H1 (cell line): ENCODE measurements around the gene ADCY2. TPM values are rescaled to one million over a fixed set of nuclear protein-coding genes. Genes with fewer than 3 reads are reported as not detected.

Source experiments
- CHD1 ChIP-seq: IDR thresholded peaks from 2 replicates; pipeline ENCODE4 v1.6.1; 2012; ENCODE audit warnings: low read depth, low read length, improper control_type of control experiment
- CHD7 ChIP-seq: fragments of 300-600 bp; sonication (generic); IDR thresholded peaks from 2 replicates; pipeline ENCODE4 v1.7.1; 2012; ENCODE audit warnings: low read length, moderate library complexity, mild to moderate bottlenecking, inconsistent platforms; ENCODE audit not compliant: insufficient replicate concordance
- GTF2F1 ChIP-seq: IDR thresholded peaks from 2 replicates; pipeline ENCODE4 v1.6.1; 2012; ENCODE audit warnings: low read depth, low read length, improper control_type of control experiment, borderline replicate concordance
- MAX ChIP-seq: IDR thresholded peaks from 2 replicates; pipeline ENCODE4 v1.6.1; 2012; ENCODE audit warnings: inconsistent platforms
- RBBP5 ChIP-seq: IDR thresholded peaks from 2 replicates; pipeline ENCODE4 v1.7.1; 2012; ENCODE audit warnings: low read depth, mild to moderate bottlenecking, inconsistent platforms, low read length, moderate library complexity, borderline replicate concordance
- SRF ChIP-seq: IDR thresholded peaks from 2 replicates; pipeline ENCODE4 v1.6.1; 2011; ENCODE audit warnings: mild to moderate bottlenecking, low read depth, low read length, moderate library complexity
- polyA plus RNA-seq, 7 experiments: library from polyadenylated mRNA; depleted of rRNA in 3 of 7; stranded (reverse) in 5 of 7; unstranded in 2 of 7; fragments of >200 nt in 5 of 7; fragments of 200-250 nt in 2 of 7; gene quantifications; 1 replicate in 5 of 7; 2 replicates in 1 of 7; 4 replicates in 1 of 7; pipeline versions ENCODE4 v1.2.1 to v1.2.3, GENCODE V29; 2011 to 2013; ENCODE audit warnings: missing spikeins in 2 of 7, mixed read lengths in 2 of 7
- total RNA-seq: library from RNA; stranded (reverse); fragmentation: NEBNext Ultra II Directional; extraction: Animal tissue kit (Norgen Biotek cat#: 25700); gene quantifications from 2 replicates; pipeline ENCODE4 v1.2.1, GENCODE V29; 2021

The ADCY2 gene
- total and polyA plus RNA-seq, 2 of the 8 experiments (the other 6 are each of a cell fraction or from before 2014, with no cell fraction given) = 35.8 to 122 TPM

DNA sequence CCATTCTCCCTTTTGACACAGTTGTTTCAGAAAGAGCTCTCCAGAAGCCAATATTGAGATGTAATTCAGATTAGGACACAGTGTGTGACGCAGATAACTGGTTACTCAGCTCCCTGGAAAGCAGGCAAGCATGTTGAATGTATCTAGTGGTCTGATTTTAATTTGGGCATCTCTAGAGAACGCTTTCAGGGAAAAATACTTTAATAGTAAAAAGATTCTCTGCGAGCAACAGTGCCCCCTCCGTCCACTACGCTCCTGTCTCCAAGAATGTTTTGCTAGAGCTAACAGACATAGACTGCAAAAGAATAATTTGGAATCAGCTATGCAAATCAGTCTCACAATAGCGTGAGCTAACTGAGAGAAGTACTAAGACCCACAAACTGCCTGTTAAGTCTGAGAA, 431.7 kb downstream of the ADCY2 start (continued):
- TF ChIP-seq GTF2F1 (no peak), CHD1 (no peak), RBBP5 (no peak), SRF (no peak), MAX (no peak), CHD7 (no peak)
